Gastroesophageal sphincter (tissue), 3 donors: ENCODE results near the gene CHCHD6.

Experiments
- CTCF ChIP-seq, 4 experiments: fragments of 200-600 bp in 2 of 4; fragments of 450-650 bp in 2 of 4; sonication (generic) in 1 of 4; IDR thresholded peaks; one replicate each; pipeline ENCODE4 v1.5.1; 2017 to 2019; ENCODE audit warnings: antibody characterized with exemption in 4 of 4, mild to moderate bottlenecking in 2 of 4, moderate library complexity in 2 of 4
- EP300 ChIP-seq: sonication (generic); formaldehyde crosslinking; IDR thresholded peaks from one replicate; pipeline ENCODE4 v1.6.1; 2017; ENCODE audit warnings: antibody characterized with exemption, mild to moderate bottlenecking
- POLR2A ChIP-seq, 2 donors: fragments of 450-650 bp; IDR thresholded peaks; one replicate each; pipeline ENCODE4 v1.6.1; 2017; ENCODE audit warnings: antibody characterized with exemption in 2 of 2, mild to moderate bottlenecking in 2 of 2, moderate library complexity in 1 of 2

GRCh38 chr3:126955004-126955790 lies 251.2 kb downstream of the CHCHD6 start:
- TF ChIP-seq CTCF (IDR thresholded peaks at IDR 0.05) (no peak), POLR2A (IDR thresholded peaks at IDR 0.05) (no peak), EP300 (no peak)
